Measurements from ENCODE around the gene PSMD5. TPM values are rescaled to one million over a fixed set of nuclear protein-coding genes. Genes with fewer than 3 reads are reported as not detected.

The PSMD5 gene
- total RNA-seq, 1 donor = 49.4 TPM

- peak; percentile 61 for TF ChIP-seq CTCF (IDR thresholded peaks at IDR 0.05; ENCODE audit: insufficient read depth, low read length)
- peak overlapping the region; percentile 66 for H3K4me3 ChIP-seq (ENCODE audit: low read depth, low read length)
- DNase-seq (ENCODE audit: low read depth) = peak; percentile 87
These were observed 26.1 kb upstream of the PSMD5 start for GRCh38 chr9:120868676-120869359.

- peak; percentile 74 for DNase-seq (ENCODE audit: low read depth)
- no peak for TF ChIP-seq CTCF (IDR thresholded peaks at IDR 0.05; ENCODE audit: insufficient read depth, low read length)
- H3K4me3 ChIP-seq (ENCODE audit: low read depth, low read length) = peak overlapping the region; percentile 58
These were observed 25.6 kb upstream of the PSMD5 start for GRCh38 chr9:120868339-120868675.

GRCh38 chr9:120867676-120868338 lies 25.1 kb upstream of the PSMD5 start:
- no peak for TF ChIP-seq CTCF (IDR thresholded peaks at IDR 0.05; ENCODE audit: insufficient read depth, low read length)
- H3K4me3 ChIP-seq (ENCODE audit: low read depth, low read length) = no peak overlapping the region
- DNase-seq (ENCODE audit: low read depth) = no peak

GRCh38 chr9:120866651-120867050 lies 23.9 kb upstream of the PSMD5 start:
- no peak for DNase-seq (ENCODE audit: low read depth)
- TF ChIP-seq CTCF (IDR thresholded peaks at IDR 0.05; ENCODE audit: insufficient read depth, low read length) = no peak
- H3K4me3 ChIP-seq (ENCODE audit: low read depth, low read length) = no peak overlapping the region

GRCh38 chr9:120865809-120866208 lies 23.1 kb upstream of the PSMD5 start:
- no peak for DNase-seq (ENCODE audit: low read depth)
- TF ChIP-seq CTCF (IDR thresholded peaks at IDR 0.05; ENCODE audit: insufficient read depth, low read length) = no peak
- no peak overlapping the region for H3K4me3 ChIP-seq (ENCODE audit: low read depth, low read length)

- no peak for TF ChIP-seq CTCF (IDR thresholded peaks at IDR 0.05; ENCODE audit: insufficient read depth, low read length)
- DNase-seq (ENCODE audit: low read depth) = no peak
- H3K4me3 ChIP-seq (ENCODE audit: low read depth, low read length) = no peak overlapping the region
These were observed 22.5 kb upstream of the PSMD5 start for GRCh38 chr9:120865176-120865575.

All from fibroblast of the aortic adventitia (primary cell).